A673 (cell line): Measurements from ENCODE around the gene SPINK4.

Experiments
- CTCF ChIP-seq: fragments of 300-800, 200-600 bp; sonication (generic); conservative IDR thresholded peaks from 2 replicates; pipeline ENCODE4 v1.5.1; 2017; ENCODE audit warnings: low read depth, mild to moderate bottlenecking, antibody characterized with exemption, low read length, moderate library complexity, mixed read lengths
- EZH2 ChIP-seq: fragments of 200-600 bp; sonication (generic); IDR thresholded peaks from 2 replicates; pipeline ENCODE4 v1.6.1; 2017; ENCODE audit warnings: borderline replicate concordance, low read depth, mild to moderate bottlenecking, mixed read lengths, antibody characterized with exemption, low read length; ENCODE audit not compliant: poor library complexity, severe bottlenecking

- TF ChIP-seq EZH2 (no peak), CTCF (no peak)
Measured at GRCh38 chr9:33231623-33231942, 8.4 kb upstream of the SPINK4 start.
